Measurements from ENCODE around the gene TCIRG1.

The TCIRG1 gene

GRCh38 chr11:68082481-68082880 is 43.7 kb downstream of the TCIRG1 start:
- Histone ChIP-seq H4K20me1 (ENCODE audit: low read depth, low read length) (no peaks in the 10 kb centered on the region), H3K4me3 (ENCODE audit: insufficient read depth, low read length, poor library complexity, severe bottlenecking) (no peak overlapping the region), H3F3A (ENCODE audit: insufficient read depth) (no peaks in the 10 kb centered on the region), H3K9ac (ENCODE audit: low read length) (no peak overlapping the region), H3K4me2 (ENCODE audit: low read depth, low read length, poor library complexity, severe bottlenecking) (no peak overlapping the region), H3K9me3 (ENCODE audit: insufficient read depth, low read length) (no peaks in the 10 kb centered on the region), H3K27me3 (ENCODE audit: low read length) (no peaks in the 10 kb centered on the region), H3K27ac (ENCODE audit: low read depth, low read length) (no peak overlapping the region), H3K79me2 (ENCODE audit: insufficient read depth, low read length) (no peaks in the 10 kb centered on the region), H3K36me3 (ENCODE audit: low read length) (no peaks in the 10 kb centered on the region), H3K9me2 (replicated peaks; ENCODE audit: insufficient read depth, low read length) (no peaks in the 10 kb centered on the region), H2AFZ (ENCODE audit: low read depth, low read length, severe bottlenecking) (no peak overlapping the region)
- TF ChIP-seq CTCF (IDR thresholded peaks at IDR 0.05; ENCODE audit: insufficient read depth, low read length, poor library complexity, severe bottlenecking) (no peak), EZH2phosphoT487 (conservative IDR thresholded peaks at IDR 0.05; ENCODE audit: low read length) (no peak)

- Histone ChIP-seq H3K36me3 (ENCODE audit: low read length) (no peaks in the 10 kb centered on the region), H3F3A (ENCODE audit: insufficient read depth) (no peaks in the 10 kb centered on the region), H3K27me3 (ENCODE audit: low read length) (no peaks in the 10 kb centered on the region), H3K9me3 (ENCODE audit: insufficient read depth, low read length) (no peaks in the 10 kb centered on the region), H3K4me2 (ENCODE audit: low read depth, low read length, poor library complexity, severe bottlenecking) (no peak overlapping the region), H3K27ac (ENCODE audit: low read depth, low read length) (no peak overlapping the region), H3K4me3 (ENCODE audit: insufficient read depth, low read length, poor library complexity, severe bottlenecking) (no peak overlapping the region), H3K9me2 (replicated peaks; ENCODE audit: insufficient read depth, low read length) (no peaks in the 10 kb centered on the region), H2AFZ (ENCODE audit: low read depth, low read length, severe bottlenecking) (no peak overlapping the region), H3K9ac (ENCODE audit: low read length) (no peak overlapping the region), H4K20me1 (ENCODE audit: low read depth, low read length) (no peaks in the 10 kb centered on the region), H3K79me2 (ENCODE audit: insufficient read depth, low read length) (no peaks in the 10 kb centered on the region)
- TF ChIP-seq CTCF (IDR thresholded peaks at IDR 0.05; ENCODE audit: insufficient read depth, low read length, poor library complexity, severe bottlenecking) (no peak), EZH2phosphoT487 (conservative IDR thresholded peaks at IDR 0.05; ENCODE audit: low read length) (no peak)
Observed at GRCh38 chr11:68083517-68083916, 44.7 kb downstream of the TCIRG1 start.

GRCh38 chr11:68089679-68090078 is 50.9 kb downstream of the TCIRG1 start:
- H3K9me3 ChIP-seq (ENCODE audit: insufficient read depth, low read length), result no peaks in the 10 kb centered on the region
- 0 out of 2 replicates have a peak, but pooled peaks cover 11% of the 10 kb centered on the region for H3K79me2 ChIP-seq (ENCODE audit: insufficient read depth, low read length)
- no peaks in the 10 kb centered on the region for H4K20me1 ChIP-seq (ENCODE audit: low read depth, low read length)
- no peak overlapping the region for H3K9ac ChIP-seq (ENCODE audit: low read length)
- H3K9me2 ChIP-seq (replicated peaks; ENCODE audit: insufficient read depth, low read length), result no peaks in the 10 kb centered on the region
- no peak overlapping the region for H3K4me3 ChIP-seq (ENCODE audit: insufficient read depth, low read length, poor library complexity, severe bottlenecking)
- 0 out of 2 replicates have a peak, but pooled peaks cover 4% of the 10 kb centered on the region for H3F3A ChIP-seq (ENCODE audit: insufficient read depth)
- no peak for TF ChIP-seq EZH2phosphoT487 (conservative IDR thresholded peaks at IDR 0.05; ENCODE audit: low read length)
- TF ChIP-seq CTCF (IDR thresholded peaks at IDR 0.05; ENCODE audit: insufficient read depth, low read length, poor library complexity, severe bottlenecking), result no peak
- H2AFZ ChIP-seq (ENCODE audit: low read depth, low read length, severe bottlenecking), result no peak overlapping the region
- no peak overlapping the region for H3K27ac ChIP-seq (ENCODE audit: low read depth, low read length)
- no peaks in the 10 kb centered on the region for H3K36me3 ChIP-seq (ENCODE audit: low read length)
- no peaks in the 10 kb centered on the region for H3K27me3 ChIP-seq (ENCODE audit: low read length)
- no peak overlapping the region for H3K4me2 ChIP-seq (ENCODE audit: low read depth, low read length, poor library complexity, severe bottlenecking)

All from SU-DHL-6 (cell line).